ENCODE measurements around the gene TSPAN14. TPM values are rescaled to one million over a fixed set of nuclear protein-coding genes. Genes with fewer than 3 reads are reported as not detected.

Gene TSPAN14
- total RNA-seq, 1 experiment from 2014 or later = 46.8 TPM

- H3K56ac ChIP-seq (ENCODE audit: insufficient read length, low read depth, low read length) = no peak overlapping the region
Observed at GRCh38 chr10:80554050-80554449, 99.9 kb downstream of the TSPAN14 start.

More at GRCh38 chr10:80554050-80554449, 99.9 kb downstream of the TSPAN14 start:
- Histone ChIP-seq H3K14ac (ENCODE audit: insufficient read depth, low read length) (no peak overlapping the region), H3K23me2 (ENCODE audit: insufficient read length, low read depth, low read length, poor library complexity, severe bottlenecking) (no peaks in the 10 kb centered on the region), H3K27ac (ENCODE audit: insufficient read length, low read depth, low read length) (no peak overlapping the region), H4K91ac (ENCODE audit: insufficient read length, low read depth, low read length) (no peak overlapping the region), H2BK20ac (ENCODE audit: low read depth, low read length, poor library complexity, severe bottlenecking) (no peak overlapping the region), H3K79me1 (ENCODE audit: insufficient read depth, low read depth, low read length, poor library complexity, severe bottlenecking) (no peaks in the 10 kb centered on the region), H4K5ac (ENCODE audit: insufficient read length, low read depth, low read length) (no peak overlapping the region), H3K4me2 (ENCODE audit: insufficient read depth, insufficient read length, low read length) (no peak overlapping the region), H2BK15ac (ENCODE audit: low read depth, low read length) (no peak overlapping the region), H3K79me2 (ENCODE audit: insufficient read depth, low read length) (no peaks in the 10 kb centered on the region), H3T11ph (ENCODE audit: low read length) (no peak overlapping the region), H2BK120ac (ENCODE audit: low read depth, low read length, poor library complexity, severe bottlenecking) (no peak overlapping the region), H2BK5ac (ENCODE audit: insufficient read length, low read length) (no peak overlapping the region), H3K9ac (ENCODE audit: extremely low read depth, insufficient read length, low read length) (no peak overlapping the region), H3K27me3 (ENCODE audit: insufficient read depth, low read length) (no peaks in the 10 kb centered on the region), H2AFZ (ENCODE audit: low read length) (no peak overlapping the region), H3K9me3 (ENCODE audit: control insufficient read depth, low read depth, low read length) (no peaks in the 10 kb centered on the region), H3K18ac (ENCODE audit: insufficient read length, low read depth, low read length) (no peak overlapping the region), H4K8ac (replicated peaks; ENCODE audit: insufficient read length, low read depth, low read length) (no peak overlapping the region), H3K23ac (ENCODE audit: insufficient read length, low read depth, low read length) (no peak overlapping the region), H2BK12ac (ENCODE audit: insufficient read length, low read depth, low read length) (no peak overlapping the region), H4K20me1 (ENCODE audit: control insufficient read depth, insufficient read depth, insufficient read length) (no peaks in the 10 kb centered on the region), H3K4ac (ENCODE audit: low read depth, low read length) (no peak overlapping the region), H2AK5ac (ENCODE audit: insufficient read length, low read length) (no peak overlapping the region), H3K4me1 (ENCODE audit: insufficient read depth, low read length) (peaks cover 11% of the 10 kb centered on the region; the same call in 1 of the 2 replicates)
- no peak for TF ChIP-seq CTCF (conservative IDR thresholded peaks at IDR 0.05)
- H3K36me3 Mint-ChIP-seq (ENCODE audit: insufficient read depth in 1 of 3, low read depth in 3 of 3) = no peaks in the 10 kb centered on the region; a peak in 1 of 7 replicates
- no peak for DNase-seq
- H3K9me3 Mint-ChIP-seq = no peaks in the 10 kb centered on the region; a peak in 1 of 5 replicates
- no peak overlapping the region for H3K27ac Mint-ChIP-seq
- no peak overlapping the region for H3K4me3 Mint-ChIP-seq
- WGBS (ENCODE audit: extremely low coverage, insufficient read length, low lambda C conversion rate) = no CpG with 5 or more reads among the region's 5 CpGs
- H3K4me1 Mint-ChIP-seq = peaks cover 21 to 26% of the 10 kb centered on the region in 2 experiments
- H3K27me3 Mint-ChIP-seq (ENCODE audit: low read depth) = peaks cover 9% of the 10 kb centered on the region; the same call in 1 of the 2 replicates
